ENCODE measurements around the gene BARX1. TPM values are rescaled to one million over a fixed set of nuclear protein-coding genes. Genes with fewer than 3 reads are reported as not detected.
A peak's percentile ranks its signal among the peaks of the same experiment; 100 is the strongest.

BARX1 gene
- polyA plus RNA-seq, 3 donors, result not detected

DNA sequence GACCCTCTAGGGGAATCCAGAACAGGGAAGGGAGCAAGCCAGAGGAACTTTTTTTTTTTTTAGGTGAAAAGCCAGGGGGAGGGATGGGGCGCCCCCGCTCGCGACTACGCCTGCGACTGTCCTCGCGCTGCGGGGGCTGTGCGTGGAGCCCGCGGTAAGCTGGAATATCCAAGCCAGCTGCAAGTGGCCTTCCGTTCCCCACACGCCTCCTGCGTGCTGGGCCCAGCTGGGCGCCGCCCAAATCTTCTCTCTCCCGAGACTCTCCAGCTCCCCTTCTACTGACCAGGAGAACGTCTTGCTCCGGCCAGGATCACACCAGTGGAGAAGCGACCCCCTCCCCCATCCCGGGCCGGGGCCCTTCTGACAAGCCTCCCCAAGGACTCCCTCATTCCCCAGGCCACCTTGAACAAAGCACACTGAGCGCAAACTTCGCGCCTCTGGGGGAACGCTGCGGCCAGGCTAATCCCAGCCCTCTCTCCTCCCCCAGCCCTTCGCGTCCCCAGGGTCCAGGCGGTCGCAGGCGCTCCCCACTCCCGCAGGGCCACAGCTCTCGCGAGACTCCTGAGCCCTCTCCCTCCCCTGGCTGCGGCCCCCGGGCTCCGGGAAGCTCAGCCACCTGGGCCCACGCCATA lies 6.6 kb downstream of the BARX1 start:
- peaks cover 58% of the 10 kb centered on the region for H3K4me1 Mint-ChIP-seq
- peaks cover 75 to 91% of the 10 kb centered on the region in 2 donors for H3K27me3 ChIP-seq (ENCODE audit: control insufficient read depth in 2 of 2, insufficient read depth in 2 of 2, low read length in 2 of 2)
- H3K27ac Mint-ChIP-seq, result no peak overlapping the region
- TF ChIP-seq, protein P1, sequence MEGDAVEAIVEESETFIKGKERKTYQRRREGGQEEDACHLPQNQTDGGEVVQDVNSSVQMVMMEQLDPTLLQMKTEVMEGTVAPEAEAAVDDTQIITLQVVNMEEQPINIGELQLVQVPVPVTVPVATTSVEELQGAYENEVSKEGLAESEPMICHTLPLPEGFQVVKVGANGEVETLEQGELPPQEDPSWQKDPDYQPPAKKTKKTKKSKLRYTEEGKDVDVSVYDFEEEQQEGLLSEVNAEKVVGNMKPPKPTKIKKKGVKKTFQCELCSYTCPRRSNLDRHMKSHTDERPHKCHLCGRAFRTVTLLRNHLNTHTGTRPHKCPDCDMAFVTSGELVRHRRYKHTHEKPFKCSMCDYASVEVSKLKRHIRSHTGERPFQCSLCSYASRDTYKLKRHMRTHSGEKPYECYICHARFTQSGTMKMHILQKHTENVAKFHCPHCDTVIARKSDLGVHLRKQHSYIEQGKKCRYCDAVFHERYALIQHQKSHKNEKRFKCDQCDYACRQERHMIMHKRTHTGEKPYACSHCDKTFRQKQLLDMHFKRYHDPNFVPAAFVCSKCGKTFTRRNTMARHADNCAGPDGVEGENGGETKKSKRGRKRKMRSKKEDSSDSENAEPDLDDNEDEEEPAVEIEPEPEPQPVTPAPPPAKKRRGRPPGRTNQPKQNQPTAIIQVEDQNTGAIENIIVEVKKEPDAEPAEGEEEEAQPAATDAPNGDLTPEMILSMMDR (IDR thresholded peaks at IDR 0.05), result no peak
- H3K4me3 ChIP-seq (replicated peaks in 1 of 3; ENCODE audit: low read depth in 2 of 3, low read length in 3 of 3), result no peak overlapping the region
- DNase-seq, result no peak
- H3K27me3 Mint-ChIP-seq (ENCODE audit: low read depth in 3 of 3), result peaks cover 94 to 98% (median 98%) of the 10 kb centered on the region in 3 donors
- H3K4me3 Mint-ChIP-seq, result peak overlapping the region in 1 of 2 donors; percentile 96
- H3K27ac ChIP-seq (ENCODE audit: low read depth in 1 of 2, low read length in 2 of 2), result no peak overlapping the region
- peaks cover 33 to 45% of the 10 kb centered on the region in 2 donors for H3K4me1 ChIP-seq (ENCODE audit: control insufficient read depth in 1 of 2, insufficient read depth in 2 of 2, low read length in 2 of 2)
- no peak overlapping the region for H2AFZ ChIP-seq (ENCODE audit: insufficient read depth, low read depth, low read length, poor library complexity, severe bottlenecking)
- H3K9me3 Mint-ChIP-seq, result peaks cover 12 to 79% (median 56%) of the 10 kb centered on the region in 7 donors
- WGBS (ENCODE audit: insufficient coverage), result 5% methylated on average over 35 of the region's 40 CpGs
- H3K36me3 ChIP-seq (replicated peaks in 1 of 2; ENCODE audit: control insufficient read depth in 1 of 2, insufficient read depth in 2 of 2, low read length in 2 of 2), result no peaks in the 10 kb centered on the region
- no peaks in the 10 kb centered on the region for H4K20me1 ChIP-seq (ENCODE audit: insufficient read depth, low read length)
- peaks cover 29 to 32% of the 10 kb centered on the region in 2 donors for H3K36me3 Mint-ChIP-seq
- H3K79me2 ChIP-seq (ENCODE audit: insufficient read depth, low read length), result no peaks in the 10 kb centered on the region
- H3K4me2 ChIP-seq (replicated peaks; ENCODE audit: extremely low read depth, low read length, poor library complexity, severe bottlenecking), result no peak overlapping the region
- H3K9me3 ChIP-seq (replicated peaks in 1 of 2; ENCODE audit: control insufficient read depth in 1 of 2, insufficient read depth in 1 of 2, low read length in 2 of 2), result peaks cover 33 to 73% of the 10 kb centered on the region in 2 donors
- H3K9ac ChIP-seq (ENCODE audit: insufficient read depth, low read length, poor library complexity, severe bottlenecking), result no peak overlapping the region
- intact Hi-C loops (cut with micrococcal nuclease), result no loop called here

GRCh38 chr9:93947409-93948070 lies 7.6 kb downstream of the BARX1 start:
- no peak overlapping the region for H3K27ac ChIP-seq (ENCODE audit: low read depth in 1 of 2, low read length in 2 of 2)
- no peak for DNase-seq
- intact Hi-C loops (cut with micrococcal nuclease), result no loop called here
- H3K9ac ChIP-seq (ENCODE audit: insufficient read depth, low read length, poor library complexity, severe bottlenecking), result no peak overlapping the region
- TF ChIP-seq, protein P1 (IDR thresholded peaks at IDR 0.05), result no peak
- no peak overlapping the region for H3K4me2 ChIP-seq (replicated peaks; ENCODE audit: extremely low read depth, low read length, poor library complexity, severe bottlenecking)
- no peaks in the 10 kb centered on the region for H3K36me3 ChIP-seq (replicated peaks in 1 of 2; ENCODE audit: control insufficient read depth in 1 of 2, insufficient read depth in 2 of 2, low read length in 2 of 2)
- H2AFZ ChIP-seq (ENCODE audit: insufficient read depth, low read depth, low read length, poor library complexity, severe bottlenecking), result no peak overlapping the region
- Mint-ChIP-seq H3K27ac (peak overlapping the region in 1 of 7 donors; percentile 16), H3K4me1 (peaks cover 56% of the 10 kb centered on the region), H3K4me3 (peak overlapping the region in 1 of 2 donors; percentile 96), H3K27me3 (ENCODE audit: low read depth in 3 of 3) (peaks cover 94 to 98% (median 98%) of the 10 kb centered on the region in 3 donors), H3K9me3 (peaks cover 12 to 72% (median 51%) of the 10 kb centered on the region in 7 donors), H3K36me3 (peaks cover 23 to 27% of the 10 kb centered on the region in 2 donors)
- H3K4me1 ChIP-seq (ENCODE audit: control insufficient read depth in 1 of 2, insufficient read depth in 2 of 2, low read length in 2 of 2), result peaks cover 31 to 53% of the 10 kb centered on the region in 2 donors
- 10% methylated on average over 5 of the region's 13 CpGs for WGBS (ENCODE audit: insufficient coverage)
- H3K79me2 ChIP-seq (ENCODE audit: insufficient read depth, low read length), result no peaks in the 10 kb centered on the region
- peaks cover 66 to 91% of the 10 kb centered on the region in 2 donors for H3K27me3 ChIP-seq (ENCODE audit: control insufficient read depth in 2 of 2, insufficient read depth in 2 of 2, low read length in 2 of 2)
- H3K4me3 ChIP-seq (replicated peaks in 1 of 3; ENCODE audit: low read depth in 2 of 3, low read length in 3 of 3), result no peak overlapping the region
- no peaks in the 10 kb centered on the region for H4K20me1 ChIP-seq (ENCODE audit: insufficient read depth, low read length)
- H3K9me3 ChIP-seq (replicated peaks in 1 of 2; ENCODE audit: control insufficient read depth in 1 of 2, insufficient read depth in 1 of 2, low read length in 2 of 2), result peaks cover 33 to 62% of the 10 kb centered on the region in 2 donors
